Measurements from ENCODE around the gene HNRNPUL2.

Gene HNRNPUL2

GRCh38 chr11:62682518-62682917 is 44.7 kb downstream of the HNRNPUL2 start:
- Histone ChIP-seq H3K9me2 (replicated peaks; ENCODE audit: insufficient read depth, low read length) (no peaks in the 10 kb centered on the region), H3K36me3 (ENCODE audit: low read length) (no peaks in the 10 kb centered on the region), H3K9ac (ENCODE audit: low read length) (no peak overlapping the region), H4K20me1 (ENCODE audit: low read depth, low read length) (no peaks in the 10 kb centered on the region), H3K27ac (ENCODE audit: low read depth, low read length) (no peak overlapping the region), H3F3A (ENCODE audit: insufficient read depth) (peaks cover 10% of the 10 kb centered on the region), H3K4me3 (ENCODE audit: insufficient read depth, low read length, poor library complexity, severe bottlenecking) (no peak overlapping the region), H3K79me2 (ENCODE audit: insufficient read depth, low read length) (peaks cover 12% of the 10 kb centered on the region; the same call in 1 of the 2 replicates), H2AFZ (ENCODE audit: low read depth, low read length, severe bottlenecking) (no peak overlapping the region), H3K9me3 (ENCODE audit: insufficient read depth, low read length) (no peaks in the 10 kb centered on the region), H3K27me3 (ENCODE audit: low read length) (no peaks in the 10 kb centered on the region), H3K4me2 (ENCODE audit: low read depth, low read length, poor library complexity, severe bottlenecking) (no peak overlapping the region)
- TF ChIP-seq CTCF (IDR thresholded peaks at IDR 0.05; ENCODE audit: insufficient read depth, low read length, poor library complexity, severe bottlenecking) = no peak
- TF ChIP-seq EZH2phosphoT487 (conservative IDR thresholded peaks at IDR 0.05; ENCODE audit: low read length) = no peak

GRCh38 chr11:62680825-62681240 is 46.4 kb downstream of the HNRNPUL2 start:
- Histone ChIP-seq H3K27ac (ENCODE audit: low read depth, low read length) (peak overlapping the region; percentile 41; the same call in 1 of the 2 replicates), H3K27me3 (ENCODE audit: low read length) (no peaks in the 10 kb centered on the region), H2AFZ (ENCODE audit: low read depth, low read length, severe bottlenecking) (peak overlapping the region; percentile 92), H3K9me2 (replicated peaks; ENCODE audit: insufficient read depth, low read length) (no peaks in the 10 kb centered on the region), H3K79me2 (ENCODE audit: insufficient read depth, low read length) (peaks cover 12% of the 10 kb centered on the region; the same call in 1 of the 2 replicates), H3K36me3 (ENCODE audit: low read length) (no peaks in the 10 kb centered on the region), H3K9me3 (ENCODE audit: insufficient read depth, low read length) (no peaks in the 10 kb centered on the region), H3K9ac (ENCODE audit: low read length) (no peak overlapping the region), H3K4me3 (ENCODE audit: insufficient read depth, low read length, poor library complexity, severe bottlenecking) (no peak overlapping the region), H3F3A (ENCODE audit: insufficient read depth) (peaks cover 13% of the 10 kb centered on the region), H3K4me2 (ENCODE audit: low read depth, low read length, poor library complexity, severe bottlenecking) (peak overlapping the region; percentile 23), H4K20me1 (ENCODE audit: low read depth, low read length) (no peaks in the 10 kb centered on the region)
- TF ChIP-seq EZH2phosphoT487 (conservative IDR thresholded peaks at IDR 0.05; ENCODE audit: low read length) (no peak), CTCF (IDR thresholded peaks at IDR 0.05; ENCODE audit: insufficient read depth, low read length, poor library complexity, severe bottlenecking) (peak; percentile 39)

GRCh38 chr11:62678770-62679696 is 48.2 kb downstream of the HNRNPUL2 start, which contains the start of gene UBXN1:
TSS of gene UBXN1 (minus strand) at chr11:62679073. CDS start at chr11:62678923, 150 bp downstream.
- Histone ChIP-seq H4K20me1 (ENCODE audit: low read depth, low read length) (no peaks in the 10 kb centered on the region), H3K4me2 (ENCODE audit: low read depth, low read length, poor library complexity, severe bottlenecking) (peak within 1 kb of the TSS; percentile 64), H3K9me3 (ENCODE audit: insufficient read depth, low read length) (no peaks in the 10 kb centered on the region), H2AFZ (ENCODE audit: low read depth, low read length, severe bottlenecking) (peak within 1 kb of the TSS; percentile 57), H3K79me2 (ENCODE audit: insufficient read depth, low read length) (peaks cover 17% of the 10 kb centered on the region; the same call in 1 of the 2 replicates), H3K4me3 (ENCODE audit: insufficient read depth, low read length, poor library complexity, severe bottlenecking) (peak within 1 kb of the TSS; percentile 90), H3K9ac (ENCODE audit: low read length) (peak within 1 kb of the TSS; percentile 92), H3K27me3 (ENCODE audit: low read length) (no peaks in the 10 kb centered on the region), H3F3A (ENCODE audit: insufficient read depth) (peaks cover 17% of the 10 kb centered on the region), H3K27ac (ENCODE audit: low read depth, low read length) (peak within 1 kb of the TSS; percentile 56), H3K9me2 (replicated peaks; ENCODE audit: insufficient read depth, low read length) (no peaks in the 10 kb centered on the region), H3K36me3 (ENCODE audit: low read length) (no peaks in the 10 kb centered on the region)
- TF ChIP-seq CTCF (IDR thresholded peaks at IDR 0.05; ENCODE audit: insufficient read depth, low read length, poor library complexity, severe bottlenecking) (no peak), EZH2phosphoT487 (conservative IDR thresholded peaks at IDR 0.05; ENCODE audit: low read length) (no peak)

Measured in SU-DHL-6 (cell line).